Esophagus (tissue), 2 donors: ENCODE data around the gene MPRIP. TPM values are rescaled to one million over a fixed set of nuclear protein-coding genes. Genes with fewer than 3 reads are reported as not detected.

Experiments used
- H3K27ac ChIP-seq, 2 donors: one replicate each; pipeline ENCODE4 v1.5.1; 2013; ENCODE audit warnings: low read depth in 2 of 2, mild to moderate bottlenecking in 2 of 2, inconsistent platforms in 1 of 2, low read length in 1 of 2, moderate library complexity in 1 of 2
- H3K27me3 ChIP-seq, 2 donors: one replicate each; pipeline ENCODE4 v1.6.1; 2013; ENCODE audit warnings: low read length in 2 of 2, control low read depth in 1 of 2, mild to moderate bottlenecking in 1 of 2; ENCODE audit not compliant: insufficient read depth in 2 of 2, control insufficient read depth in 1 of 2
- H3K36me3 ChIP-seq, 2 donors: one replicate each; pipeline ENCODE4 v1.6.1; 2013; ENCODE audit warnings: low read length in 1 of 2; ENCODE audit not compliant: control insufficient read depth in 2 of 2, insufficient read depth in 2 of 2
- H3K4me1 ChIP-seq, 2 donors: one replicate each; pipeline ENCODE4 v1.6.1; 2013; ENCODE audit warnings: low read length in 1 of 2; ENCODE audit not compliant: control insufficient read depth in 2 of 2, insufficient read depth in 2 of 2
- H3K4me3 ChIP-seq, 2 donors: one replicate each; pipeline ENCODE4 v1.5.1; 2013; ENCODE audit warnings: low read length in 2 of 2, mild to moderate bottlenecking in 2 of 2, low read depth in 1 of 2, moderate library complexity in 1 of 2
- H3K9me3 ChIP-seq, 2 donors: one replicate each; pipeline ENCODE4 v1.6.1; 2013; ENCODE audit warnings: mild to moderate bottlenecking in 2 of 2, low read depth in 1 of 2, low read length in 1 of 2, moderate library complexity in 1 of 2; ENCODE audit not compliant: control insufficient read depth in 2 of 2, insufficient read depth in 1 of 2
- WGBS, 2 donors: extraction: QIAGEN DNeasy Blood & Tissue Kit; methylation state at CpG; one replicate each; pipeline ENCODE4 v1.1.7; 2013; 5-methylcytosine and 5-hydroxymethylcytosine counted together
- polyA plus RNA-seq, 2 donors: library from polyadenylated mRNA; stranded (reverse); fragments of 200-250 nt; gene quantifications; one replicate each; pipeline ENCODE4 v1.2.3, GENCODE V29; 2013
- donor health status: healthy with polysubstance abuse.
- donor health status: Bipolar disorder and iron deficiency.

Gene MPRIP
- polyA plus RNA-seq, 2 donors, result 122 to 226 TPM

DNA sequence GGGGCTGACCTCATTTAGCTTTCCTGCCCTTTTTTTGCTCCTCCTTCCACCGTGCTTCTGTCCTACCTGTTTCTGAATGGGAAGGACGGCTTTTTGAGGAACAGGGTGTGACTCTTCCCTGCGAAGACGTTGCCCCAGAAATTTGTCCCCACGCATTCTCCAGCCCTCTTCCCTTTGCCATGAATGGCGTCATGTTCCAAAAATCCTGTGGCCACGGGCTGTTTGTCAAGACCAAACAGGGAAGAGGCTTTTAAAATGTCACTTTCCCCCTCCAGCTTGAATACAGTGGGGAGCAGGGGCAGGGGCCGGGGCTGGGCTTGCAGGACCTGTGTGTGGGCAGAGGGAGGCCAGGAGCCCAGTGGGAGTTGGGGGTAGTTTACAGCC lies 13.9 kb downstream of the MPRIP start:
- WGBS, 2 donors, result 45 to 50% methylated on average over 8 of the region's 8 CpGs
- Histone ChIP-seq H3K27ac (peak overlapping the region; percentile 86 to 91), H3K4me3 (no peak overlapping the region), H3K9me3 (no peaks in the 10 kb centered on the region), H3K27me3 (no peaks in the 10 kb centered on the region), H3K4me1 (peaks cover 41 to 45% of the 10 kb centered on the region in 2 donors), H3K36me3 (peaks cover 0 to 14% of the 10 kb centered on the region in 2 donors)

DNA sequence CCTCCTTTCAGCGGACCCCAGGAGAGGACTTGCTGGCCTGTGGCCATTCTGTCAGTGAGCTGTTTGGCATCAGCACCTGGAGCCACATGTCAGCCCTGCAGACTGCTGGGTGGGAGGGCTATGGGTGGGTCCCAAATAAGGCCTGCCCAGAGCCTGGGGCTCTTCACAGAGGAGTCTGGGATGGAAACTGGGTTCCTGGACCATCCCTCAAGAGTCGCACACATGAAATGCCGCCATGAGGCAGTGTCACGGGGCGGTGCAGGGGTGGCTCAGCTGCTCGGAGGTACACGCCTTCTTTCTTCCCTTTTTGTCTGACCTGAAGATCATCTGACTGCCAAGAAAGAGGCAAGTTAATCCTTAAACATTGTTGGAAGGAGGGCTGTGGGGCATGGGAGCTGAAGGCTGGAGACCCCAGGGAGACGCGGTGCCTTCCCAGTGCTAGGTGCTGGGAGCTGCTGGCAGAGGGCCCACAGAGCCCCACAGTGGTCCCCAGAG lies 14.8 kb downstream of the MPRIP start:
- WGBS, 2 donors, result 70 to 71% methylated on average over 9 of the region's 9 CpGs
- Histone ChIP-seq H3K9me3 (no peaks in the 10 kb centered on the region), H3K27me3 (no peaks in the 10 kb centered on the region), H3K4me1 (peaks cover 34 to 38% of the 10 kb centered on the region in 2 donors), H3K36me3 (peaks cover 0 to 14% of the 10 kb centered on the region in 2 donors), H3K27ac (peak overlapping the region in 1 of 2 donors; percentile 43), H3K4me3 (no peak overlapping the region)

DNA sequence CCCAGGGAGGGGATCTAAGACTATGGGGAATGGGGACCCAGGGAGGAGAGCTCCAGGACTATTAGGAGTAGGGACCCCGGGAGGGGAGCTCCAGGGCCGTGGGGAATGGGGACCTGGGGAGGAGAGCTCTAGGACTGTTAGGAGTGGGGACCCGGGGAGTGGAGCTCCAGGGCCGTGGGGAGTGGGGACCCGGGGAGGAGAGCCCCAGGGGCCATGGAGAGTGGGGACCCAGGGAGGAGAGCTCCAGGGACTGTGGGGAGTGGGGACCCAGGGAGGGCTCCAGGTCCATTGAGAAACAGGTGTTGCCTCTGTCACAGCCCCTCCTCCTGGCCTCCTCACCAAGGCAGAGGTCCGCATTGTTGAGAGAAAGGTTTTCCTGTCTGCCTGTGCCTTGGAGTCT lies 16.0 kb downstream of the MPRIP start:
- Histone ChIP-seq H3K27ac (no peak overlapping the region), H3K4me3 (no peak overlapping the region), H3K36me3 (peaks cover 0 to 14% of the 10 kb centered on the region in 2 donors), H3K9me3 (no peaks in the 10 kb centered on the region), H3K27me3 (no peaks in the 10 kb centered on the region), H3K4me1 (peaks cover 32 to 37% of the 10 kb centered on the region in 2 donors)
- WGBS, 2 donors, result 88 to 92% methylated on average over 6 of the region's 6 CpGs

DNA sequence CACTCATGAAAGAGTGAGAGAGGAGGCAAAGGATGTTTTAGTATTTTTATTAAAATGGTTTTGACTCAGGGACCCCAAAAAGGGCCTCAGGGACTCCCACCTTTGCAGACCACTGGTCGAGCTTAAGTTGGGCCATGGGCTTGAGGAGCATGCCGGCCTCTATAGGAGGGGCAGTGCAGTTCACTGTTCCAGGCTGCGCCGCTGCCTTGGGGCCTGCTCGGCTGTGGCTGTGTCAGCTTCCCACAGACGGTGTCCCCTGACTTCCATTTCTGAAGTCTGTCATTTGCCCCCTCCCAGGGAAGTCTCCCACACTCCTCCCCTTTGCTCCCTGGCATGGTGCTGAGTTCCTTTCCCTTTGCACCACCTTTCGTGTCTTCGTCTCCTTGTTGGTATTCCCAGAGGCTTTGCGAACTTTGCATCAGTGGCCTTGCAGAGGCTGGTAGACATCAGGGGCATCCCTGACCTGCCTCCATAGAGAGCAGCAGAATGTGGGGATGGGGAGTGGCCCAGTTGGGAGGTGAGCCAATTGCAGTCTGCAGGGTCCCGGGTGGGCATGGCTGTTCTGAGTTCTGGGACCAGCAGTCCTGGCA lies 17.1 kb downstream of the MPRIP start:
- Histone ChIP-seq H3K4me1 (peaks cover 32 to 39% of the 10 kb centered on the region in 2 donors), H3K27ac (no peak overlapping the region), H3K4me3 (no peak overlapping the region), H3K9me3 (no peaks in the 10 kb centered on the region), H3K27me3 (no peaks in the 10 kb centered on the region), H3K36me3 (peaks cover 0 to 14% of the 10 kb centered on the region in 2 donors)
- 82 to 88% methylated on average over 10 of the region's 10 CpGs for WGBS, 2 donors

DNA sequence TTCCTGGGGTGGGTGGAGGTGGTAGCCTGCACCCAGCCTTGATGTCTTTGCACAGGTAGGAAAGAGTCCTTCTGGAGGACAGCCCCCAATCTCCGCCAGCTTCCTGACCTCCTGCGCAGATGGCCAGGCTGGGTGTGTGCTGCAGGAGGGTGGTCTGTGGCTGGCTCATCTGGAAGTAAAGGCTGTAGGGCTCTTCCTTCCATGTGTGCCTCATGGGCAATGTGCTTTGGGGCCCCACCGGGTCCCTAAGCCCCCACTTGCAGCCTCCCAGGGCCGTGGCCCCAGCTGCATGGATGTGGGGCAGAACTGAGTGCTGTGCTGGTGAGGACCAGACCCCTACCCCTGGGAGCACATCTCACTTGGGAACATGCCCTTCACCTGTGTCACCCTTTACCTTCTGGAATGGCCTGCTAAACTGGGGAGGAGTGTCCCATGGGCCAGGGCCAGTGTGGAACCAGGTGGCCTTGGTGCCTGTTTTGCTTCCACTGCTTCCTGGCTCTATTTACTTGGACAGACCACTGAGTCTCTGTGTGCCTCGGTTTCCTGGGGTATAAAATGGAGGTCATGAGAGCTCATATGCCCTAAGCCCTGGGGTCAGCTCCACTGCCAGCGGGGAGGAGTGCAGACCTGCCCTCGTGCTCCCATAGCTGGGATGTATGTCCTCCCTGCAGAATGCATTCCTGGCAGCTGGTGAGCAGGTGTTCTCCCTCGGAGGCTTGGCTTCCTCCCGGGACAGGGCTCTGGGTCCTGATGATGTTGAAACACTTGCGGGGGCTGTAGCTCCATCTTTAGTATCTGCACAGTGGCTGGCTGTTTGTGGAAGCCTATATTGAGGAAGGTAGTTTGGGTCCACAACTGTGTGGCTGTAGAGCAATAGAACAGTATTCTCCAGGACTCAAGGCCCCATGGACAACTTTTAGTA lies 18.0 kb downstream of the MPRIP start:
- peaks cover 0 to 14% of the 10 kb centered on the region in 2 donors for H3K36me3 ChIP-seq
- H3K27me3 ChIP-seq, result no peaks in the 10 kb centered on the region
- peaks cover 28 to 37% of the 10 kb centered on the region in 2 donors for H3K4me1 ChIP-seq
- 82 to 83% methylated on average over 10 of the region's 10 CpGs for WGBS, 2 donors
- H3K4me3 ChIP-seq, result no peak overlapping the region
- H3K27ac ChIP-seq, result no peak overlapping the region
- H3K9me3 ChIP-seq, result no peaks in the 10 kb centered on the region

DNA sequence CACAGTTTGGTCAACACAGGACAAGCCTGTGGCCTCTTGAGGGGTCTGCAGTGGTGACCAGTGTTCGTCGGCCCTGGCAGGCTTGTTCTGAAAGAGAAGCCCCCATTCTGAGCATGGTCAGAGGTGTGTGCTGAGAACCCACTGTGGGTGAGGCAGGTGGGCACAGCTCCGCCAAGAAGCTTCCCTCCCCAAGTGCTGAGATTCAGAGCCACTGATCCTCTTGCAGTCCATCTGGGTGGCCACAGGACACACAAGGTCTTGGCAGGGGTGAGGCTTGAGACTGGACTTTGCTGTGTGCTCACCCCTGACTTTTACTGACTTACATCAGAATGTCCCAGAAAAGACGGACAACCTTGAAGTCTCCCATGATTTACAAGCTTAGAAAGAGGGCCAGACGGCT lies 18.7 kb downstream of the MPRIP start:
- peaks cover 23 to 33% of the 10 kb centered on the region in 2 donors for H3K4me1 ChIP-seq
- H3K36me3 ChIP-seq, result peaks cover 0 to 14% of the 10 kb centered on the region in 2 donors
- WGBS, 2 donors, result 80 to 89% methylated on average over 5 of the region's 5 CpGs
- H3K27ac ChIP-seq, result no peak overlapping the region
- H3K4me3 ChIP-seq, result no peak overlapping the region
- H3K27me3 ChIP-seq, result no peaks in the 10 kb centered on the region
- no peaks in the 10 kb centered on the region for H3K9me3 ChIP-seq

DNA sequence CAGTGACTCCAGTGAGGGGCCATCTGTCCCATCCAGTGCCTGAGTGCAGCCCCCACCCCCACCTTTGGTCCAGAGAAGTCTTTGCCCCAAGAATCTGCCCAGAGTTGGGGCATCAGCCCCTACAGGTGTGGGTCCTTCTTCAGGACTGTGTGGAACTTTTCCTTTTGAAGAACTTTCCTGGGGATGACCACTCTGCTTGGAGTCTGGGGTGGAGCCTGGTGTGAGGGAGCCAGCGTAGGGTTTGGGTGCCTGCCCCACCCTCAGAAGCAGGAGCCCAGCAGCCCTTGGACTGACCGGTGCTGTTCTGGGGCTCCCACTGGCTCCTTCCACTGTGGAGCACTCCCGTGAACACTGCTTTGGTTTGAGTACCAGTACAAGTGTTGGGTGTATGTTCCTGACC lies 19.3 kb downstream of the MPRIP start:
- 78 to 90% methylated on average over 3 of the region's 3 CpGs for WGBS, 2 donors
- Histone ChIP-seq H3K4me1 (peaks cover 20 to 28% of the 10 kb centered on the region in 2 donors), H3K9me3 (no peaks in the 10 kb centered on the region), H3K27ac (no peak overlapping the region), H3K27me3 (no peaks in the 10 kb centered on the region), H3K36me3 (peaks cover 0 to 14% of the 10 kb centered on the region in 2 donors), H3K4me3 (no peak overlapping the region)

DNA sequence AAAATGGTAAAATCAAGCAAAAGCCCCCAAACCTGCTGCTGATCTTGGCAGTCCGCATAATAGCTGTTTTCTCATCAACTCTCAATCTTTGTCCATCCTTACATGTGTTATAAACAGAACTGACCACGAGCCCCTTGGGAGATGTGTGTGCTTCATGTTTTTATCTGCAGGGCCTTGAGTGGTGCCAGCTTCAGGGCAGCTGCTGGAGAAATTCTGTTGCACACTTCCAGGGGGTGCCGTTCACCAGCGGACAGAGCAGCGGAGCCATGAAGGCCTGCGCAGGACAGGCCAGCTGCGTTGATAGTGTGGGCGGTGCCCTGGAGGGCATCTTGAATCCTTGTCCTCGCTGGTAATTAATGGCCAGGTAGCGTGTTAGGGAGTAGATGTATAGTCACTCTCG lies 20.1 kb downstream of the MPRIP start:
- no peaks in the 10 kb centered on the region for H3K9me3 ChIP-seq
- no peaks in the 10 kb centered on the region for H3K27me3 ChIP-seq
- peaks cover 0 to 14% of the 10 kb centered on the region in 2 donors for H3K36me3 ChIP-seq
- H3K4me3 ChIP-seq, result no peak overlapping the region
- H3K27ac ChIP-seq, result no peak overlapping the region
- peaks cover 16 to 22% of the 10 kb centered on the region in 2 donors for H3K4me1 ChIP-seq
- WGBS, 2 donors, result 83 to 87% methylated on average over 11 of the region's 11 CpGs

DNA sequence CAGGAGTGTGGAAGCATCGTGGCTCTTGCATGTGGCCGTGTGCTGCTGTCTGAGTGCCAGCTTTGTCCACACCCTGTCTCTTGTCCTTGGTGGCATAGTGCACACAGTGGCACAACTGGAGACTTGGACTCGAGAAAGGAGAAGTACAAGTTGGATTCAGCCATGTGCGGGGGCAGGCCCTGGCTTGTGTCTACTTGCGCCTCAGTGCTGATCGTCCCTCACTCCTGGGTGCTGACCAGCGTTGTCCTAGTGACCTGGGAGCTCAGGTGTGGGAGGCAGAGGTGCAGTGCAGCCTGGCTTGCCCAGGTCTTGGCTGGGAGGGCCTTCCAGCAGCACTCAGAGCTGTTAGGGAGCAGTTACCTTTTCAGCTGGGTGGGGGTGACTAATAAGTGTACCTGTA lies 20.6 kb downstream of the MPRIP start:
- Histone ChIP-seq H3K4me1 (peaks cover 15 to 22% of the 10 kb centered on the region in 2 donors), H3K27me3 (no peaks in the 10 kb centered on the region), H3K4me3 (no peak overlapping the region), H3K27ac (peak overlapping the region in 1 of 2 donors; percentile 34), H3K36me3 (peaks cover 0 to 13% of the 10 kb centered on the region in 2 donors), H3K9me3 (no peaks in the 10 kb centered on the region)
- 52 to 54% methylated on average over 7 of the region's 7 CpGs for WGBS, 2 donors
